ENCODE data around the gene STH. TPM values are rescaled to one million over a fixed set of nuclear protein-coding genes. Genes with fewer than 3 reads are reported as not detected.
"Not testable (repeated sequence)": the region's sequence is repeated elsewhere in the genome, so short reads cannot be mapped to it uniquely, and the experiment has no call there.

The STH gene
- total RNA-seq, 1 experiment from 2014 or later = not detected

DNA sequence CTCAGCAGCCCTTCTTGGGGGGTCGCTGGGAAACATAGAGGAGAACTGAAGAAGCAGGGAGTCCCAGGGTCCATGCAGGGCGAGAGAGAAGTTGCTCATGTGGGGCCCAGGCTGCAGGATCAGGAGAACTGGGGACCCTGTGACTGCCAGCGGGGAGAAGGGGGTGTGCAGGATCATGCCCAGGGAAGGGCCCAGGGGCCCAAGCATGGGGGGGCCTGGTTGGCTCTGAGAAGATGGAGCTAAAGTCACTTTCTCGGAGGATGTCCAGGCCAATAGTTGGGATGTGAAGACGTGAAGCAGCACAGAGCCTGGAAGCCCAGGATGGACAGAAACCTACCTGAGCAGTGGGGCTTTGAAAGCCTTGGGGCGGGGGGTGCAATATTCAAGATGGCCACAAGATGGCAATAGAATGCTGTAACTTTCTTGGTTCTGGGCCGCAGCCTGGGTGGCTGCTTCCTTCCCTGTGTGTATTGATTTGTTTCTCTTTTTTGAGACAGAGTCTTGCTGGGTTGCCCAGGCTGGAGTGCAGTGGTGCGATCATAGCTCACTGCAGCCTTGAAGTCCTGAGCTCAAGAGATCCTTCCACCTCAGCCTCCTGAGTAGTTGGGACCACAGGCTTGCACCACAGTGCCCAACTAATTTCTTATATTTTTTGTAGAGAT lies 3.4 kb downstream of the STH start:
- H3K27ac Mint-ChIP-seq (ENCODE audit: low read depth, unreplicated experiment) = no peak overlapping the region
- no peaks in the 10 kb centered on the region for H3K4me1 Mint-ChIP-seq (ENCODE audit: insufficient read depth, unreplicated experiment)
- TF ChIP-seq, protein P1, sequence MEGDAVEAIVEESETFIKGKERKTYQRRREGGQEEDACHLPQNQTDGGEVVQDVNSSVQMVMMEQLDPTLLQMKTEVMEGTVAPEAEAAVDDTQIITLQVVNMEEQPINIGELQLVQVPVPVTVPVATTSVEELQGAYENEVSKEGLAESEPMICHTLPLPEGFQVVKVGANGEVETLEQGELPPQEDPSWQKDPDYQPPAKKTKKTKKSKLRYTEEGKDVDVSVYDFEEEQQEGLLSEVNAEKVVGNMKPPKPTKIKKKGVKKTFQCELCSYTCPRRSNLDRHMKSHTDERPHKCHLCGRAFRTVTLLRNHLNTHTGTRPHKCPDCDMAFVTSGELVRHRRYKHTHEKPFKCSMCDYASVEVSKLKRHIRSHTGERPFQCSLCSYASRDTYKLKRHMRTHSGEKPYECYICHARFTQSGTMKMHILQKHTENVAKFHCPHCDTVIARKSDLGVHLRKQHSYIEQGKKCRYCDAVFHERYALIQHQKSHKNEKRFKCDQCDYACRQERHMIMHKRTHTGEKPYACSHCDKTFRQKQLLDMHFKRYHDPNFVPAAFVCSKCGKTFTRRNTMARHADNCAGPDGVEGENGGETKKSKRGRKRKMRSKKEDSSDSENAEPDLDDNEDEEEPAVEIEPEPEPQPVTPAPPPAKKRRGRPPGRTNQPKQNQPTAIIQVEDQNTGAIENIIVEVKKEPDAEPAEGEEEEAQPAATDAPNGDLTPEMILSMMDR (IDR thresholded peaks at IDR 0.05; ENCODE audit: unreplicated experiment) = peak; percentile 90
- CTCF ChIA-PET = interaction anchor here (0.6 to 6.4 kb wide), 23 partner anchors 10 to 345 kb away, joined by 3 to 61 read pairs (median 3); no protein-coding TSS in a partner anchor
- H3K27me3 Mint-ChIP-seq (ENCODE audit: insufficient read depth, unreplicated experiment) = peaks cover 10% of the 10 kb centered on the region
- peak; percentile 73 for DNase-seq (ENCODE audit: unreplicated experiment)
- BruUV-seq (replicated peaks) = no TSS peak
- intact Hi-C loops (cut with micrococcal nuclease) = loop anchor here (1.0 to 10.0 kb wide), 3 partner anchors 42 to 211 kb away; no protein-coding TSS in a partner anchor
- no peaks in the 10 kb centered on the region for H3K9me3 Mint-ChIP-seq (ENCODE audit: unreplicated experiment)
- no peak overlapping the region for H3K4me3 Mint-ChIP-seq (ENCODE audit: unreplicated experiment)
- POLR2A ChIA-PET = interaction anchor here (0.6 to 0.7 kb wide), 2 partner anchors 180 to 191 kb away, joined by 3 to 5 read pairs; partner anchors contain the start of gene KANSL1
- no peaks in the 10 kb centered on the region for H3K36me3 Mint-ChIP-seq (ENCODE audit: insufficient read depth, unreplicated experiment)

DNA sequence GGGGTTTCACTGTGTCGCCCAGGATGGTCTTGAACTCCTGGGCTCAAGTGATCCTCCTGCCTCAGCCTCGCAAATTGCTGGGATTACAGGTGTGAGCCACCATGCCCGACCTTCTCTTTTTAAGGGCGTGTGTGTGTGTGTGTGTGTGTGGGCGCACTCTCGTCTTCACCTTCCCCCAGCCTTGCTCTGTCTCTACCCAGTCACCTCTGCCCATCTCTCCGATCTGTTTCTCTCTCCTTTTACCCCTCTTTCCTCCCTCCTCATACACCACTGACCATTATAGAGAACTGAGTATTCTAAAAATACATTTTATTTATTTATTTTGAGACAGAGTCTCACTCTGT lies 3.9 kb downstream of the STH start:
- H3K27me3 Mint-ChIP-seq (ENCODE audit: insufficient read depth, unreplicated experiment) = peaks cover 10% of the 10 kb centered on the region
- TF ChIP-seq, protein P1 (IDR thresholded peaks at IDR 0.05; ENCODE audit: unreplicated experiment) = no peak
- CTCF ChIA-PET = interaction anchor here (0.6 to 6.4 kb wide), 17 partner anchors 10 to 285 kb away, joined by 3 to 61 read pairs (median 7); no protein-coding TSS in a partner anchor
- no peaks in the 10 kb centered on the region for H3K9me3 Mint-ChIP-seq (ENCODE audit: unreplicated experiment)
- BruUV-seq (replicated peaks) = no TSS peak
- H3K4me1 Mint-ChIP-seq (ENCODE audit: insufficient read depth, unreplicated experiment) = no peaks in the 10 kb centered on the region
- no peak for DNase-seq (ENCODE audit: unreplicated experiment)
- H3K36me3 Mint-ChIP-seq (ENCODE audit: insufficient read depth, unreplicated experiment) = no peaks in the 10 kb centered on the region
- H3K4me3 Mint-ChIP-seq (ENCODE audit: unreplicated experiment) = no peak overlapping the region
- intact Hi-C loops (cut with micrococcal nuclease) = loop anchor here (1.0 to 10.0 kb wide), 3 partner anchors 42 to 210 kb away; no protein-coding TSS in a partner anchor
- no peak overlapping the region for H3K27ac Mint-ChIP-seq (ENCODE audit: low read depth, unreplicated experiment)
- POLR2A ChIA-PET = interaction anchor here (0.6 to 0.7 kb wide), 2 partner anchors 180 to 190 kb away, joined by 3 to 5 read pairs; partner anchors contain the start of gene KANSL1

DNA sequence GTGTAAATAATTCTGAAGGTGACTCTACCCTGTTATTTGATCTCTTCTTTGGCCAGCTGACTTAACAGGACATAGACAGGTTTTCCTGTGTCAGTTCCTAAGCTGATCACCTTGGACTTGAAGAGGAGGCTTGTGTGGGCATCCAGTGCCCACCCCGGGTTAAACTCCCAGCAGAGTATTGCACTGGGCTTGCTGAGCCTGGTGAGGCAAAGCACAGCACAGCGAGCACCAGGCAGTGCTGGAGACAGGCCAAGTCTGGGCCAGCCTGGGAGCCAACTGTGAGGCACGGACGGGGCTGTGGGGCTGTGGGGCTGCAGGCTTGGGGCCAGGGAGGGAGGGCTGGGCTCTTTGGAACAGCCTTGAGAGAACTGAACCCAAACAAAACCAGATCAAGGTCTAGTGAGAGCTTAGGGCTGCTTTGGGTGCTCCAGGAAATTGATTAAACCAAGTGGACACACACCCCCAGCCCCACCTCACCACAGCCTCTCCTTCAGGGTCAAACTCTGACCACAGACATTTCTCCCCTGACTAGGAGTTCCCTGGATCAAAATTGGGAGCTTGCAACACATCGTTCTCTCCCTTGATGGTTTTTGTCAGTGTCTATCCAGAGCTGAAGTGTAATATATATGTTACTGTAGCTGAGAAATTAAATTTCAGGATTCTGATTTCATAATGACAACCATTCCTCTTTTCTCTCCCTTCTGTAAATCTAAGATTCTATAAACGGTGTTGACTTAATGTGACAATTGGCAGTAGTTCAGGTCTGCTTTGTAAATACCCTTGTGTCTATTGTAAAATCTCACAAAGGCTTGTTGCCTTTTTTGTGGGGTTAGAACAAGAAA lies 5.1 kb downstream of the STH start:
- Mint-ChIP-seq H3K36me3 (ENCODE audit: insufficient read depth, unreplicated experiment) (no peaks in the 10 kb centered on the region), H3K27ac (ENCODE audit: low read depth, unreplicated experiment) (no peak overlapping the region), H3K4me3 (ENCODE audit: unreplicated experiment) (no peak overlapping the region), H3K9me3 (ENCODE audit: unreplicated experiment) (no peaks in the 10 kb centered on the region), H3K27me3 (ENCODE audit: insufficient read depth, unreplicated experiment) (peaks cover 10% of the 10 kb centered on the region), H3K4me1 (ENCODE audit: insufficient read depth, unreplicated experiment) (no peaks in the 10 kb centered on the region)
- ChIA-PET POLR2A (interaction anchor here (0.9 to 1.2 kb wide), 3 partner anchors 38 to 207 kb away, joined by 3 to 8 read pairs (median 3); partner anchors contain the start of gene KANSL1), CTCF (interaction anchor here (0.6 to 6.4 kb wide), 13 partner anchors 9 to 1436 kb away, joined by 3 to 61 read pairs (median 5); no protein-coding TSS in a partner anchor)
- intact Hi-C loops (cut with micrococcal nuclease) = loop anchor here (2.0 to 10.0 kb wide), 2 partner anchors 41 to 181 kb away; no protein-coding TSS in a partner anchor
- BruUV-seq (replicated peaks) = no TSS peak
- peak; percentile 17 for DNase-seq (ENCODE audit: unreplicated experiment)
- TF ChIP-seq, protein P1 (IDR thresholded peaks at IDR 0.05; ENCODE audit: unreplicated experiment) = no peak

DNA sequence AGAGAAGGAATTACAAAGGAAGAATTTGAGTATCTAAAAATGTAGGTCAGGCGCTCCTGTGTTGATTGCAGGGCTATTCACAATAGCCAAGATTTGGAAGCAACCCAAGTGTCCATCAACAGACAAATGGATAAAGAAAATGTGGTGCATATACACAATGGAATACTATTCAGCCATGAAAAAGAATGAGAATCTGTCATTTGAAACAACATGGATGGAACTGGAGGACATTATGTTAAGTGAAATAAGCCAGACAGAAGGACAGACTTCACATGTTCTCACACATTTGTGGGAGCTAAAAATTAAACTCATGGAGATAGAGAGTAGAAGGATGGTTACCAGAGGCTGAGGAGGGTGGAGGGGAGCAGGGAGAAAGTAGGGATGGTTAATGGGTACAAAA lies 7.0 kb downstream of the STH start:
- H3K4me3 Mint-ChIP-seq (ENCODE audit: unreplicated experiment); H3K27me3 Mint-ChIP-seq (ENCODE audit: insufficient read depth, unreplicated experiment); H3K9me3 Mint-ChIP-seq (ENCODE audit: unreplicated experiment); BruUV-seq (replicated peaks); H3K27ac Mint-ChIP-seq (ENCODE audit: low read depth, unreplicated experiment); H3K4me1 Mint-ChIP-seq (ENCODE audit: insufficient read depth, unreplicated experiment); H3K36me3 Mint-ChIP-seq (ENCODE audit: insufficient read depth, unreplicated experiment); CTCF ChIA-PET; DNase-seq (ENCODE audit: unreplicated experiment): not testable (repeated sequence)
- intact Hi-C loops (cut with micrococcal nuclease) = loop anchor here (10.0 kb wide), 1 partner anchor 179 kb away; no protein-coding TSS in a partner anchor
- POLR2A ChIA-PET = interaction anchor here (0.6 kb wide), 1 partner anchor 14 kb away, joined by 3 read pairs; no protein-coding TSS in a partner anchor

Data from MCF 10A (cell line).